ENCODE results near the gene REG3A. TPM values are rescaled to one million over a fixed set of nuclear protein-coding genes. Genes with fewer than 3 reads are reported as not detected.

The REG3A gene
- not detected for total RNA-seq

DNA sequence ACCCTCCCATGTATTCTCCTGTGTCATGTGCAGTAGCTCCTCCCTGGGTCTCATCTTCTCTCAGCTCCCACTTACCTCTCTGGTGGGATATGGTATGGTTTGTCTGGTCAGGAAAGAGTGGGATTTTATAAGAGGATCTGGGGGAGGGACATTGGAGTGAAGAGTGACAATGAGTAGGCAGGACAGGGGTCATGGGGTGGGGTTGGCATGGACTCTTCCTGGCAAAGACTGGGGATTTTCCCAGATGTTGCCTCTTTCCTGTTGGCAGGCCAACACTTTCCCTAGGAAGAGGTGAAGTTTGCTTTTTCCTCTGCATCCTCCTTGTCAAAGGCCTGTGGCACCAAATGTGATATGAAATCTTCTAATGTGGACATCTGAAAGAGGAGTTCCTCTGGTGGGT lies at the start of gene REG3A:
Gene REG3A (minus strand): TSS at position 101 of the 400 bp plus-strand sequence. CDS start 348 bp downstream, outside the sequence.
- no peak for DNase-seq

DNA sequence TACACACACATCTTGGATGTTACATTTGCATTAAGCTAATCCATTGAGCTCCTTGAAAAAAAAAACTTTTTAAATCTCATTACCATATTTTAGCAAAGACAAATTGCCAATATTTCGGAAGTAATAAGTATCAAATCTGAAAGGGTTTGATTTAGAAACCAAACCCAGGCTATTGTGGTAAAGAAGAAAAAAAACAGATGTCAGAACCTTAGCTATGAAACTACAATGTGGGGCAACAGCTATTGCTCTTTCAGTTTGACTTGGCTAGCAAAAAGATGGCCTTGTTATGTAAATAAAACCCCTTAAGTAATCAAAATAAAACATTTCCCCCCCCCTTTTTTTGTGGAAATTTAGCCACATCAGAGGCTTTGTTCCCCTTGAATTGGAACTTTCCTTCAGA lies 41.2 kb upstream of the REG3A start:
- no peak for DNase-seq

DNA sequence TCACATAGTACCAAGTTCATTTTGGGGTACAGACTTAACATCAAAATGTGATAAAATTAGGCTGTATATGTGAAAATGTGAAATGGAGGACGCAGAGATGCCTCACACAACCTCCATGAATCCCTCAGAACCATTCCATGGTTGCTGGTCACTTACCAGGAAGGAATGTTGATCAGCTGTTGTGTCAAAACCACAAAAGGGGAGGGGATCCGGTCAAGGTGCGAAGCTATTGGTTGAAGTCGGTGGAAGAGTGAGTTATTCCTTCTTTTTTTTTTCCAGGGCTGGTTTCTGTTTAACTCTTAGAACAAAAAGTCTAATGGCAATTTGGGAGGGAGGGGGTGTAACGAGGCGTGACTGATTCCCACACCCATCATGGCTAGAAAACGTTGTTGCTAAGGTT lies 32.3 kb upstream of the REG3A start:
- DNase-seq, result no peak

DNA sequence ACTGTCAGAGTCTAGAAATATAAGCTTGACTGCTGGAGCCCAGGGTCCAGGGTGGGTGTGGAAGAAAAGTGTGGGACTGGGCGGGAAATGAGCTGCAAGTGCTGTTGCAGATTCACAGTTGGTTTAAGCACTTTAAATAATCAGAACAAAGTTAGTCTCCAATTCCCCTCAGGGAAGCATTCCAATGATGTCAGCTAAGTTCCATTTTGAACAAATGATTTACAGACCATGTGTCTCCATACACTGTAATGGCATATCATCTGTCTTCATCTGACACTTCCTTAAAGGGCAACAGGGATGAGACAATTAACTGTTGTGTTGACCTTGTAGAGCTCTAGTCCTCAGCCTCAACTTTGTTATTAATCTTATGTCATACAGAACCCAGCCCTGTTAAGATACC lies 31.5 kb upstream of the REG3A start:
- peak; percentile 27 for DNase-seq

DNA sequence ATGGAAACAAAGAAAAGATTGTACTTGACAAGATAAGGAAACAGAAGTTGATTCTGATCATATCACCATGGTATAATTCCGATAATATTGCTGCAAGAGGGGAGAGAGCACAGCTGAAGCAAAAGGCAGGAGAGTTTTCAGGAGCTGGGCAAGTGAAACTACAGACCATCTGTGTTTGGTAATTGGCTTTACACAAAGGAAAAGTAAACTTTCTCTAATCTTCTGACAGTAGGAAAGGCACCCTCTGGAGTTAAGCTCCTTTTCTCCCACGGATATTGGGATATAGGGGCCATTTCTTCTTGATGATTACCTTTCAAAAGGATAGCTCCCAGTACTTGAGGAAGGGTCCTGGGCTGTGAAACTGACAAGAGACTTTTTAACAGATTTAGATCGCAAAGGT lies 29.9 kb upstream of the REG3A start:
- DNase-seq, result no peak

DNA sequence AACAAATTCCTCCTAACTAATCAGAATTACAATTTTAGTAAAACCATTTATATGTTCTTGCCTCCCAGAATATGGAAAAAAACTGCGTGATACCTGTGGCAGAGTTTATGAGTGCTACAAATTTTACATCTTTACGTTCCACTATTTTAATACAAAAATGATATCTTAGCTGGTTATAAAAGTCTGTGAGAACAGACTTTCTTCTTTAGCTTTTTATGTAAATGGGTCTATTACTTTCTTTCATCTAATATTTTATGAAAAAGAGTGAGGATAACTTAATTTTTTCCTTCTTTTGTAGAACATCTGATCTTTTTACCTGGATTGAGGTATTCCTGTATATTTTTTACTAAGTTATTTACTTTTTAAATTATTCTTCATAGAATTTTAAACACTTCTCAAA lies 22.1 kb upstream of the REG3A start:
- DNase-seq, result no peak

DNA sequence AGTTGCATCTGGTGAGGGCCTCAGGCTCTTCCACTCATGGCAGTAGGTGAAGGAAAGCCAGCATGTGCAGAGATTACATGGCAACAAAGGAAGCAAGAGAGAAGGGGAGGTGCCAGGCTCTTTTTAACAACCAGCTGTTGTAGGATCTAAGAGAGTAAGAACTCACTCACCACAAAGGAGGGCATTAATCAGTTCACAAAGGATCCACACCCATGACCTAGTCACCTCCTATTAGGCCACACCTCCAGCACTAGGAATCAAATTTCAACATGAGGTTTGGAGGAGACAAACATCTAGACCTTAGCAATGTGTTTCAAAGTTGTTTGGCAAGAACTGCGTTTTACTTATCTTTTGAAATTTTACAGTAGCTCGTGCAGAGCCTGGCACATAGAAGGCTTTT lies 20.5 kb upstream of the REG3A start:
- DNase-seq, result no peak

DNA sequence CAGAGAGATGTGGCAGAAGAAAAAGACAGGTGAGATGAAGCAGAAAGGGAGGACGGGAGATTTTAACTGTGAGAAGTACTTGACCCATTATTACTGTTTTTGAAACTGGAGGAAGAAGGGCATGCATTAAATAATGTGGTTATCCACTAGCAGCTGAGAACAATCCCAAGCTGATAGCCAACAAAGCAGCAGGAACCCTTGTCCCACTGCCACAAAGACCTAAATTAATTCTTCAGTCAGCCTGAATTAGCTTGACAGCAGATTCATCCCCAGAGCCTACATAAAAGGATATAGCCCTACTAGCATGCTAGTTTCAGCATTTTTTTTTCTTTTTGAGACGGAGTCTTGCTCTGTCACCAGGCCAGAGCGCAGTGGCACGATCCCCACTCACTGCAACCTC lies 19.5 kb upstream of the REG3A start:
- no peak for DNase-seq

DNA sequence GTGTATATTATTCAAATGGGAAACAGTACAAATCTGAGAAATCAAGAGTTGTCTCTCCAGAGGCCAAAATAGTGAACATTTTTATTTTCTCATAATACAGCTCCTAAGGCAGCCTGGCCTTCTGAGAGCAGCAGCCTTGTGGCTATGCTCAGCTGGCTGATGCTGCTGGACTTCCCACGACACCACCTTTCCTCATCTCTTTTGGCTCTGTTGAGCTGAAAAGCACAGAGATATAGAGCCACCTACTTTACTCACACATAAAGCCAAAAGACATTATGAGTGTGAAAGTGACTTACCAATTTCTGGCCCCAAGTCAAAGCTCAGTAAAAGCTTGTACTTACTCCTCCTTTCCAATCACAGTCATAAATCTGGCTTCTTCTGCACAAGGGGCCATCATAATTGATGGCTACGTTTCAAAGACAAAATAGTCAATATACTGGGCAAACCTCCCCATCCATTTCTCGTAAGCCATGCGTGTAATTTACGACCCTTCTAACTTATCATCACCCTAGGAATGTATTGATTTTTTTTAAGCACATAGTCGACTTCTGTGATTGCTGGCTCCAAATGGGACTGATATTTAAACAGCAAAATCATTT lies 18.6 kb upstream of the REG3A start:
- peak; percentile 84 for DNase-seq

DNA sequence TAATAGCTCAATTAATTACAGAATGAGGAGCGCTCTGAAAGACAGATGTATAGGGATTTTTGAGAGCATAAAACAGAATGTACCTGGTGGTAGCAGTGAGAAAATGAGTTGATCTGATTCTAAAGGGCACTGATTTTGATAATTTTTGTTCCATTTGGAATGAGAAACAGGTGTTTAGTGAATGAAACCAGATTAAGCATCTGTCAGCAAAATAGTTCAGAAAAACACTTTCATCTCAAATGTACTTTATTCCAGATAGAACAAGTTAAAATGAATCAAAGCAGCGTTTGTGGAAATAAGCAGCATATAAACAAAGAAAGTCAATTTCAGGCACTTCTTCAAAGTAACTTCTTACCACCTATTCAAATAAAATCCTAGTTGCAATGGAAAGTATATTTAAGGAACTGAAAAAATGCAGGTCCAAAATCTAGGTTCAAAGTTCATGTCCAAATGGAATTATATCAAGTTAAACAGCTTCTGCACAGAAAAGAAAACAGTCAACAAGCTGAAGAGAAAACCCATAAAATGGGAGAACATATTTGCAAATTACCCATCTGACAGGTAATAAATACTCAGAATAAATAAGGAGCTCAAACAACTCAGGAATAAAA lies 11.9 kb upstream of the REG3A start:
- no peak for DNase-seq

DNA sequence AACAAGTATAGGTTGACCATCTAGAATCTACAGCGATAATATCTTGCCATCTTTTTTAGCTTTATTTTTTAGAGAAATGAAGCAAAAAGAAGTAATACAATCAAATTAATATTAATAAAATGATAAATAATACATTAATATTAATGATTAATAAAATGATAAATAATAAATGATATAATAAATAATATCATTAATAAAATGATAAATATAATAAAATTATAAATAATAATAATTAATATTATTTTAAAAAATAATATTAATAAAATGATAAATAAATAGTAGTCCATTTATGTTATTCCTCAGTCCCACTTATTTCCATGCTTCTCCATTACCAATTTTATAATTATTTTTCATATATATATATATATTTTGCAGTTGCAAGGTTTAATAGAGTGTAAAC lies 3.2 kb upstream of the REG3A start:
- DNase-seq, result no peak

DNA sequence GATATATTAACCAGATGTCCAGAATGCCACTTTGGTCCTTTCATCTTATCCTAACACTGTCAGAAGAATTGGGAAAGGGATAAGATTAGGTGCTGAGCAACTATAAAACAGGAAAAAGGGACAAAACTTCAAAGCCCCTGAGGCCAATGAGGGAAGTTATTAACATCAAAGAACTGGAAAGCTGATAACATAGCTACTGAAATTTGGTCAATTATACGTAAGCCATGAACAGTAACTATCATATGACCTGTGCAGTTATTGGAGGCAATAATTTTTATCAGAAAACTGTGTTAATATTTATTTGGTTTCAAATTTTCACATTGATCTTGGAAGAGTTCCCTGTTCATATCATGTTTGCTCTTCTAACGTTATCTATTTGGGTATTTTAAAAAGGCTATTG lies 2.6 kb upstream of the REG3A start:
- no peak for DNase-seq

DNA sequence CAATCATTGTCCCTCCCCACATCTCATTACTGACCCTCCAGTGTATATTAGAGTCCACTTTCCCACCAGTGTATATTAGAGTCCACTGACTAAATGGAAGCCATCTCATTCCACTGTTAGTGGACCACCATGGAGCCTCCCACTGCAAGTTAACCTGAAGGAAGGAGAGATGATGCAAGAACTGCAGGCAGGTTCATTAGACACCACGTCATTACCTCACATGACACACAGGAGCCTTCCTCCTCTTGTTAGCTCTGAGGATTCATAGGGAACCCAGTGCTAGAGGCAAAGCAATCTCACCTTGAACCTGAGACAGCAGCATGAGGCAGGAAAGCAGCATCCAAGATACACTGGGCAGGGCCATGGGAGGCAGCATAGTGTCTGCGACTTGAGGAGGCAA lies 523 bp downstream of the REG3A start:
- DNase-seq, result no peak

DNA sequence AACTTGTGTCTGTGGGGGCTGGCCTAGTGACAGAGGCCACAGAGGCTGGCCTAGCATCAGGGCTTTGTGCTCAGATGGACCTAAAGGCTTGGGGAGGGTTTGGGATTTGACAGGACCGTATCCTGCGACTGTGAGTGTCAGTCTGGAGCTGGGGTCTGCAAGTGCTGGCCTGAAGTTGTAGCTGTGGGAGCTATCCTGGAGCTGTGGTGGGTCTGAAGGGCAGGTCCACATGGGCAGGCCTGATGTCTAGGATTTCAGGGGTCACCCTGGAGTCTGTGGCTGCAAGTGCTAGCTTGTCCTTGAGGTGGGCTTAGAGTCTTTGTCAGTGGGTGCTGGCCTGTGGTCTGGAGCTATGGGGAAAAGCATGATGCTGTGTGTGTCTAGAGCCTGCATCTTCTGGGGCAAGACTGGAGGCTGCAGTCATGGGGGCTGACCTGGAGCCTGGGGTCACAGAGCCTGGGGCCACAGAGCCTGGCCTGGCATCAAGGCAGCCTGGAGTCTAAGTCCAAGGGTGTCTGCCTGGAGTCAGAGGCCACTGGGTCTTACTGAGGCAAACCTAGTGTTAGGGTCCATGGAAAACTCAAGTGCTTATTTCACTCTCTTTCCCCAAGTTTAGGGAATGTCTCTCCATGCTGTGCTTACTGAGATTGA lies 3.6 kb downstream of the REG3A start:
- DNase-seq, result no peak

DNA sequence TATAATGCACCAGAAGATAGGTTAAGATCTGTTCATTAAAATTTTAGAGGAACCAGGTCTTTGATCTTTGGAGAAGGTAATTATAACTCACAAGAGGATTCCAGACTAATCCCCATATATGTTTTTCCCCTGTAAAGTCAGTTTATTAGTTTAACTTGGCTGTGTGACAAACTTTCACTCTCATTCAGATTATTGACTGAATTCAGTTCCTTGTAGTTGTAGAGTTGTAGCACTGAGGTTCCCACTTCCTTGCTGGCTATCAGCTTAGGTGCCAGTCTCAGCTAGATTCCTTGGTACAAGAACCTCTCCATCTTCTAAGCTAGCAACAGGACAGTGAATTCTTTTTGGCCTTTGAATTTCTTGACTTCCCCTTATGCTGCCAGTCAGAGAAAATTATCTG lies 20.1 kb downstream of the REG3A start:
- no peak for DNase-seq

DNA sequence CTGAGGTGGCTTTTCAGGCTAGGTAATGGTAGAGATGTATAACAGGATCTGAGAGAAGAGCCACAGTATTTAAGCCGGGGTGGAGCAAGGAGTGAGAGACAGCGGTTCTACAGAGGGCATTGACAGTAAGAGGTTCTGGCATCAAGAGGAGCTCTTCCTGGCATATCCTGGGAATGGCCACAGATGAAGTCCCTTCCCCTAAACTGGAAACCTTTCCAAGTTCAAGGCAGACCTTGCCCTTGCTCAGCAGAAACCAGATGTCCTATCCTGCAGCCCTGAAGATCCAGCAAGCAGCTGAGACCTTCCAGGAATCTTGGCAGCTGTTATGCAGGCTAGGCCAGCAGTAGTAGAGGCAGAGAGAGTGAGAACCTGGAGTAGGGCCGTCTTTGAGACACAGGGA lies 21.2 kb downstream of the REG3A start:
- DNase-seq, result no peak

DNA sequence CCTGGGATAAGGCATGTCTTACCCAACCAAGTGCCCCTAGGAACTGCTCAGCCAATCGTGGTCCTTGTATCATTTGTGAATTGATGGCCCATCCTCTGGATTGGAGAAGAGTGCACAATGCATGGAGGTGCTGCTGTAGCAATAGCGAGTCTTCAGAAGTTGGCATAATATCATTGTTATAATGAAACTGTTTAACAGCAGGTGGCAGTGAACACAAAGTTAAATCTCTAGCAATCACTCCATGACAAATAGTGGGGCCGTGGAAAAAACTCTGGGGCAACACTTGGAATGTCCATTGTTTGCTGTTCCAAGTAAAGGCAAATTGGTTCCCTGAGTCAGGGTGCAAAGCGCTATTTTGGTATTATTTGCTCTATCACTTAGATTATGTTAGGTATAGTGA lies 27.9 kb downstream of the REG3A start:
- no peak for DNase-seq

DNA sequence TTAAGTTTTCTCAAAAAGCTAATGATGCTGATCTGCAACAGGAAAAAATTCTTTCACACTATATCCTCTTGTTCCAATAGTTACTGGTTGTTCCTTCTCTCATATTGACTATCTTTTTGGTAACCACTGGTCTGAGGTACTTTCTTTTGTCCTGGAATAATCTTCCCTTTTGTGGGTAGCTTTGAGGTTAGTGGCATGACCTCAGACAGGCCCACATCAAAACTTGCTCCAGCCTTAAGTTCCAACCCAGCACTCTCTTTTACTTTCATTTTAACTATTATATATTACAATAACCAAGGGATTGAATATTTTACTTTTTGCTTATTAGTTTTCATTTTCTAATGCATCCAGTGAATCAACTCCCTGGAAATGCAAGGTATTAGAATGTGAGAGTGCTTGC lies 29.7 kb downstream of the REG3A start:
- no peak for DNase-seq

DNA sequence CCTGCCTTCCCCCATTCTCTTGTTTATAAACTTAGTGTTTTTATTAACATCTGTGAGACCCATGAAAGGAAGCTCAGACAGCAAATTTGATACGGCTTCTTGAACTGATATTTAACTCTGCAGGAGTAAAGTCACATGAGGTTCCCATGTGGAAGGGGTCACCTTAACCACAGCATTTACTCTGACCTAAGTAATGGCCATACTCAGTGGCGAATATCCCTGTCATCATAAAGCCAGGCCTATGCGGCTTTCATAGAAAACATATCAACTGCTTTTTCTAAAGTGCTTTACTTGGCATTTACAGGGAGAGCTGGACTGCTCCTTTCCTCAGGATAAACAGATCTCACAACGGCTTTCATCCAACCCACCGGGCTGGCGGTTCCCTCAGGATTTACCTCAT lies 30.3 kb downstream of the REG3A start:
- DNase-seq, result no peak

DNA sequence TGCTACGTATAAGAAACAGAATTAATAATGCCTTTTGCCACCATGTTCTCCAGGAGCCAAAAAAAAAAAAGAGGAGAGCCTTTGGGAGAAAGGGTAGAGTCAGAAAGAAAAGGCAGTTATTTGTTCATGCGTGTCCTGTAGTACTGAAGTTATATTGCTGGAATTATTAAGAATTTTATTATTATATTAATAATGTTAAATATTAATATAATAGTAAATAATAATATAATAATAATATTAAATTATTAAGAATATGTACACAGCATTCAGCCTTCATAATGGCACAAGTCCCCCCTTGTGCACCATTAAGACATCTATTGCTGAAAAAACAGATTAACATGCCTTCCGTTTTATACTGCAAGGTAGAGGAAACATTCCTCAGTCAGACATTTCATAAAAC lies 31.1 kb downstream of the REG3A start:
- no peak for DNase-seq

DNA sequence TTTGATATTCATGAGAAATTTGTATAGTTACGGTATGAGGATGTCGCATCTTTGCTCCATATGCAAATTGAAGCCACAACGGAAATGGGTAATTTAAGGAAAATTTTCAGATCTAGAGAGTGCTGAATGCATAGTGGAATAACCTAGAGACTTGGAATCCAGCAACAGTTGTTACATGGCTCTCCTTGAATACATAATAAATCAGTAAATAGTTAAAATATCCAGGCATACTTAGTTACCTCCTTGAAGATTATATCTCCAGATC lies 33.9 kb downstream of the REG3A start:
- peak; percentile 68 for DNase-seq

DNA sequence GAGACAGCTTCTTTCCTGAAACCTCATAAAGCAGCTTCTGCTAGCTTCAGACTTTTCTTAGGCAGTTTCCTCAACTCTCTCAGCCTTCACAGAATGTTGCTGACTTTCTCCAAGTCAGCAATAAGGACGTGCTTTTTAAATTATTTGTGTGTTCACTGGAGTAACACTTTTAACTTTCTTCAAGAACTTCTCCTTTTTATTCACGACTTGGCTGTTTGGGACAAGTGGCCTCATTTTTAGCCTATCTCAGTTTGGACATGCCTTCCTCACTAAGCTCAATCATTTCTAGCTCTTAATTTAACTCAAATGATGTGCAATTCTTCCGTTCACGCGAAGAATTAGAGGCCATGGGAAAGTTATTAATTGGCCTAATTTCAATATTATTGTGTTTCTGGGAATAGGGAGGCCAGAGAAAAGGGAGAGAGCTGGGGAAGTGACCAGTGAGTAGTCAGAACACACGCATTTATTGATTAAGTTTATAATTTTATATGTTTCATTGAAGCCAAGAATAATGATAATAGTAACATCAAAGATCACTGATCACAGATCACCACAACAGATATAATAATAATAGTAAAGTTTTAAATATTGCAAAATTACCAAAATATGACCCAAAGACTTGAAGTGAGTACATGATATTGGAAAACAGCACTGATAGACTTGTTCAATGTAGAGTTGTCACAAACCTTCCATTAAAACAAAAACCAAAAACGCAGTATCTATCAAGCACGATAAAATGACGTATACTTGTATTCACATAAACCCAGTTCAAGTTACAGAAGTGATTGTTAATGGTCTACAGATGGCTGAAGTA lies 34.4 kb downstream of the REG3A start:
- DNase-seq, result no peak

DNA sequence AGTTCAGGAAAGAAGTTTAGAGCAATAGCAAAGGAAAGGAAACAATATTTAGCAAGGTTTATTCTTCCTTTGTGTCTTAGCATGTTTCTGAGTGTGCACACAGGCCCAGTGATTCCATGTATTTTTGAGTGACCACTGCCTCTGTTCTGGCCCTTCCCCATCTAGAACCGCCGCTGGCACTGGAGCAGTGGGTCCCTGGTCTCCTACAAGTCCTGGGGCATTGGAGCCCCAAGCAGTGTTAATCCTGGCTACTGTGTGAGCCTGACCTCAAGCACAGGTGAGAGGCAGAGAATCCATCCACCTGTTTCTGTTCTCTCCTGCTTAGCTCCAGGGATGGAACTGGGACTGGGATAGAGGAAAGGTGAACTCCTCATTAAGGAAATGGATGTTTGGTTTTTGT lies 36.9 kb downstream of the REG3A start:
- no peak for DNase-seq
